A549 (cell line): ENCODE measurements around the gene GINS2. TPM values are rescaled to one million over a fixed set of nuclear protein-coding genes. Genes with fewer than 3 reads are reported as not detected.

Source experiments
- ATAC-seq, 2 experiments: fragments of 200-7000 bp in 1 of 2; fragments of >200 bp in 1 of 2; cut with Nextera tagmentation in 1 of 2; cut with Tn5 transposase in 1 of 2; 3 replicates each; pipeline versions ENCODE4 v1.8.0 to v1.9.1; 2018 to 2020; ENCODE audit warnings: mild to moderate bottlenecking in 1 of 2, moderate library complexity in 1 of 2
- CTCF ChIA-PET: fragments of 300-600 bp; sonication (Branson Sonifier 250); formaldehyde crosslinking; extraction: SDS; loops from one replicate; lab custom pipeline; 2021; ENCODE audit warnings: antibody characterized with exemption, inconsistent platforms; lab: Yijun Ruan, JAX
- POLR2A ChIA-PET: fragments of 350-600 bp; formaldehyde crosslinking; extraction: SDS; loops from one replicate; lab custom pipeline; 2021; ENCODE audit warnings: antibody characterized with exemption, inconsistent platforms; lab: Yijun Ruan, JAX
- DNase-seq, 2 experiments: peaks; one replicate each; pipeline versions ENCODE4 v3.0.0 to v3.0.0-alpha.2; 2011 to 2016; ENCODE audit warnings: low read depth in 1 of 2, low spot score in 1 of 2
- FAIRE-seq: peaks from 2 replicates; lab custom pipeline; 2011; peaks lifted over from hg19 to GRCh38; lab: Jason Lieb, UNC
- H3K27ac ChIP-seq, 2 experiments: fragments of >200 bp; sonication (Bioruptor Twin); formaldehyde crosslinking; 3 replicates each; pipeline ENCODE4 v1.5.1; 2016 to 2017
- H3K4me1 ChIP-seq: fragments of >200 bp; sonication (Bioruptor Twin); formaldehyde crosslinking; 3 replicates; pipeline ENCODE4 v1.6.1; 2016
- H3K4me2 ChIP-seq: fragments of >200 bp; sonication (Bioruptor Twin); formaldehyde crosslinking; 3 replicates; pipeline ENCODE4 v1.6.1; 2016
- H3K4me3 ChIP-seq: fragments of >200 bp; sonication (Bioruptor Twin); formaldehyde crosslinking; 3 replicates; pipeline ENCODE4 v1.5.1; 2016
- H3K9me3 ChIP-seq: fragments of >200 bp; sonication (Bioruptor Twin); formaldehyde crosslinking; 3 replicates; pipeline ENCODE4 v1.6.1; 2016
- CBX8 ChIP-seq: fragments of 200-600 bp; sonication (generic); IDR thresholded peaks from 2 replicates; pipeline ENCODE4 v1.6.1; 2016
- CHD2 ChIP-seq: fragments of 150-350 bp; IDR thresholded peaks from 2 replicates; pipeline ENCODE4 v1.6.1; 2014; ENCODE audit warnings: low read length; ENCODE audit not compliant: partially characterized antibody
- ESRRA ChIP-seq: fragments of 150-350 bp; IDR thresholded peaks from 2 replicates; pipeline ENCODE4 v1.6.1; 2014; ENCODE audit warnings: mild to moderate bottlenecking, low read length, borderline replicate concordance
- FOSL2 ChIP-seq, 2 experiments: fragments of 450-650 bp in 1 of 2; fragments of >200 bp in 1 of 2; sonication (Bioruptor Twin) in 1 of 2; formaldehyde crosslinking; IDR thresholded peaks; 2 replicates each; pipeline versions ENCODE4 v1.5.0 to v1.6.1; 2016 to 2020; ENCODE audit warnings: mild to moderate bottlenecking in 1 of 2, moderate library complexity in 1 of 2
- HES2 ChIP-seq: fragments of >200 bp; sonication (Bioruptor Twin); formaldehyde crosslinking; IDR thresholded peaks from 2 replicates; pipeline ENCODE4 v1.6.1; 2016
- HEYL ChIP-seq: fragments of 250-450 bp; sonication (Bioruptor Pico); IDR thresholded peaks from 2 replicates; pipeline ENCODE4 v1.8.0; 2021; ENCODE audit warnings: mild to moderate bottlenecking, moderate library complexity
- HMGXB4 ChIP-seq: fragments of 250-450 bp; sonication (Bioruptor Pico); IDR thresholded peaks from 2 replicates; pipeline ENCODE4 v1.5.0; 2021; ENCODE audit warnings: mild to moderate bottlenecking, moderate library complexity, borderline replicate concordance
- HOXB5 ChIP-seq: fragments of 250-450 bp; sonication (Bioruptor Pico); IDR thresholded peaks from 2 replicates; pipeline ENCODE4 v1.5.0; 2020; ENCODE audit warnings: mild to moderate bottlenecking, moderate library complexity
- MAZ ChIP-seq: fragments of 150-350 bp; IDR thresholded peaks from 2 replicates; pipeline ENCODE4 v1.6.1; 2014; ENCODE audit warnings: antibody characterized with exemption, low read depth, low read length, borderline replicate concordance
- POLR2A ChIP-seq: IDR thresholded peaks from 2 replicates; pipeline ENCODE4 v1.6.1; 2012; ENCODE audit warnings: mild to moderate bottlenecking, low read length
- POLR2AphosphoS2 ChIP-seq: conservative IDR thresholded peaks from 2 replicates; pipeline ENCODE4 v1.6.1; 2012; ENCODE audit warnings: low read length, improper control_type of control experiment, inconsistent platforms
- RARB ChIP-seq: fragments of 250-450 bp; sonication (Bioruptor Pico); IDR thresholded peaks from 2 replicates; pipeline ENCODE4 v1.8.0; 2021; ENCODE audit warnings: mild to moderate bottlenecking, moderate library complexity
- RCOR1 ChIP-seq: fragments of 150-350 bp; IDR thresholded peaks from 2 replicates; pipeline ENCODE4 v1.6.1; 2014; ENCODE audit warnings: antibody characterized with exemption, low read length, low read depth
- REST ChIP-seq: fragments of 200-600 bp; sonication (generic); IDR thresholded peaks from 2 replicates; pipeline ENCODE4 v1.6.1; 2016; ENCODE audit warnings: antibody characterized with exemption, mild to moderate bottlenecking, moderate library complexity
- RNF2 ChIP-seq: fragments of 200-600 bp; sonication (generic); IDR thresholded peaks from 2 replicates; pipeline ENCODE4 v1.6.1; 2016; ENCODE audit warnings: low read depth, mild to moderate bottlenecking, antibody characterized with exemption, moderate library complexity, borderline replicate concordance
- USF2 ChIP-seq: fragments of 450-650 bp; IDR thresholded peaks from 2 replicates; pipeline ENCODE4 v1.6.1; 2014; ENCODE audit warnings: antibody characterized with exemption
- ZC3H11A ChIP-seq: fragments of 450-650 bp; IDR thresholded peaks from 2 replicates; pipeline ENCODE4 v1.6.1; 2014; ENCODE audit warnings: antibody characterized with exemption, mild to moderate bottlenecking
- ZFP36 ChIP-seq: fragments of 450-650 bp; IDR thresholded peaks from 2 replicates; pipeline ENCODE4 v1.6.1; 2014; ENCODE audit warnings: borderline replicate concordance; ENCODE audit not compliant: partially characterized antibody
- WGBS: methylation state at CpG from one replicate; pipeline ENCODE4 v1.1.6; 2017; ENCODE audit errors: missing lambda C conversion rate; 5-methylcytosine and 5-hydroxymethylcytosine counted together
- polyA plus RNA-seq, 4 experiments: library from polyadenylated mRNA; depleted of rRNA in 3 of 4; stranded (reverse); fragments of >200 nt; fragmentation: RNase III in 1 of 4; extraction: RNeasy Plus Mini Kit Qiagen cat#74134 plus additional on column Dnase treatment in 1 of 4; gene quantifications; 2 replicates in 3 of 4; 3 replicates in 1 of 4; pipeline ENCODE4 v1.2.3, GENCODE V29; 2011 to 2017

The GINS2 gene
- polyA plus RNA-seq, 2 of the 4 experiments (the other 2 are of a cell fraction), result 25.4 to 28.7 TPM

GRCh38 chr16:85650135-85650843 is 38.5 kb downstream of the GINS2 start:
- Histone ChIP-seq H3K4me1 (peaks cover 39% of the 10 kb centered on the region), H3K9me3 (no peaks in the 10 kb centered on the region), H3K4me2 (no peak overlapping the region), H3K27ac (peak overlapping the region in 1 of 2 experiments; percentile 26; a peak in 1 of 6 replicates), H3K4me3 (no peak overlapping the region)
- ATAC-seq (no peak), DNase-seq (no peak), FAIRE-seq (no peak)
- TF ChIP-seq CBX8 (no peak), CHD2 (no peak), MAZ (no peak), HES2 (no peak), ZFP36 (no peak), RARB (CRISPR knock-in tag) (no peak), RNF2 (no peak), HOXB5 (CRISPR knock-in tag) (no peak), HEYL (no peak), USF2 (no peak), POLR2A (no peak), RCOR1 (no peak), FOSL2 (IDR thresholded peaks at IDR 0.05) (no peak), FOSL2 (CRISPR knock-in tag; IDR thresholded peaks at IDR 0.05) (no peak), ESRRA (no peak), HMGXB4 (CRISPR knock-in tag) (no peak), ZC3H11A (no peak), POLR2AphosphoS2 (no peak), REST (no peak)
- WGBS, result 93% methylated on average over 37 of the region's 39 CpGs
- ChIA-PET CTCF (interaction anchor here (0.6 to 4.1 kb wide), 8 partner anchors 9 to 280 kb away, joined by 3 to 29 read pairs (median 3); no protein-coding TSS in a partner anchor), POLR2A (no interaction called here)
